HG03378 (cell line): ENCODE results near the gene CSMD2.

Source experiments
- ATAC-seq: cut with Tn5 transposase; IDR thresholded peaks from one replicate; pipeline ENCODE4 v1.9.1; 2021; ENCODE audit warnings: mild to moderate bottlenecking, moderate library complexity; ENCODE audit not compliant: unreplicated experiment

Gene CSMD2

DNA sequence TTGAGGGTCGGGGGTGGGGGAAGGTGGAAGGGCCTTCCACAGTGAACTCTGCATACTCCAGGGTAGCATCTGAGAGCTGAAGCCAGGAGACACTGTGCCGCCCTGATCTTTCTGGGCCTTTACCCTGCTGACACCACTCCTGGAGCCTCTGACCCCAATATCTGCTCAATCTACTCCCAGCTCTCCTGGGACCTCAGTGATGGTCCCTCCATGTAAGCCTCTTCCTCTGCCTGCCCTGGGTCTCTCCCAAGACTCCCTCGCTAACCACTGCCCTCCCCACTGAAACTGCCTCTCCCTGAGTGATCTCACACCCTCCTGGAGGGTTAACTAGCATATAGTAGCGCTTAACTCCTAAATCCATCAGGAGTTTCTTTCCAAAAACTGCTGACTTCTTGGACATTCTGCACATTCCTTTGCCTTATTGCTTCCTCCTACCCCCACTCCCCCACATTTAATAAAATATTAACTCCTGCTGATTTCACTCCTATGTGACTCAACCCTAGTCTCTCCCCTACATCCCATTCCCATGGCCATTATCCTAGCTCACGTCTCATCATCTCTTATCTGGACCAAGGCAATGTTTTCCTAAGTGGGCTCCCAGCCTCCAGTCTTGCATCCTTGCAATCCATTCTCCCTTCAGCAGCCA, 155.6 kb downstream of the CSMD2 start:
- no peak for ATAC-seq

DNA sequence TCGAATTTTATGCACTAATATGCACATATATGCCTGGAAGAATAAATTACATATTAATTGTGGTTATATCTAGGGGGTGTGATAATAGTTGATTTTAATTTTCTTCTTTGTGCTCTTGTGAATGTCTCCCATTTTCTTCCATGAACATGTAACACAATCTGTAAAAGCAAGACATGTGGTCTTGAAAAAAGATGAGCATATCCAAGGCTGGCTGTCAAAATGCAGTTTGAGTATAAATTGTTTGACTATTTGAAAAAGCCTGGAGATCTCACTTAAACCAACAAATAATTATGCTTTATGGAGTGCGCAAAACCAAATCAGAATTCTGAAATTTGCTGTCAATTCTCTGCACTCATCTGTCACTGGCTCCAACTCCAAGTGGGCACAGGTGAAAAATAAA, 157.3 kb downstream of the CSMD2 start:
- ATAC-seq: no peak

DNA sequence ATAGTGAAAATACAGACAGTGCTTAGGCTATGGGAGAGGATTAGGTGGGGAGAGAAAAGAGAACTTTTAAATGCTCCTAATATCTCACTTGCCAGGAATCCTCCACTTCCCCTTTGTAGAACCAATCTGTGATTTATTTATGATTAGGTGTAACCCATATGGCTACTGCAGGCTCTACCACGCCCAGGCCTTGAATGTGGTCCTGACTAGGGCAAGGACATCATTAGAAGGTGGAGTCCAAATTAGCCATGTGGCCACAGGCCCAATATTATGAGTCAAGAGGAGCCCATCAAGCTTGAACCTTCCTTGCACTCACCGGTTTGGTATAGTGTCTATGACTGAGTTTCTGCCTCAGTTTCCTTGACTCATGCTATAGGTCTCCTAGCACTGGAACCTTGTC, 159.7 kb downstream of the CSMD2 start:
- no peak for ATAC-seq

DNA sequence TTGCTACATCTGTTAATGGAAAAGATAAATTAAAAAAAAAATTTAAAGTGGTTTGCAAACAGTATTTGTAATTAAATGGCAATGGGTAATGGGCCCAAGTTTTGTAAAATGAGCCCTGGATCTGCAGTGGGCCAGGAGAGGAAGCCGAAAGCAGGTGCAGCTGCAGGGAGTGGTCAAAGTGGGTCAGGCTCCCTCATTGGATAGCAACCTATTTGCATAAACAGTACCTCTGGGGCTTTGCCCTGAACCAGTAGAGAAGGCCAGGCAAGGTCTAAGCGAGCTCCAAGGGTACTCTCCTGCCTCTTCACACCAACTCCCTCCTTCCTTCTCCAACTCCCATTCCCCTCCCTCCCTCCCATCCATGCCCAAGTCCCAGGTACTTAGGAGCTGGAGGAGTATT, 162.2 kb downstream of the CSMD2 start:
- ATAC-seq: no peak

DNA sequence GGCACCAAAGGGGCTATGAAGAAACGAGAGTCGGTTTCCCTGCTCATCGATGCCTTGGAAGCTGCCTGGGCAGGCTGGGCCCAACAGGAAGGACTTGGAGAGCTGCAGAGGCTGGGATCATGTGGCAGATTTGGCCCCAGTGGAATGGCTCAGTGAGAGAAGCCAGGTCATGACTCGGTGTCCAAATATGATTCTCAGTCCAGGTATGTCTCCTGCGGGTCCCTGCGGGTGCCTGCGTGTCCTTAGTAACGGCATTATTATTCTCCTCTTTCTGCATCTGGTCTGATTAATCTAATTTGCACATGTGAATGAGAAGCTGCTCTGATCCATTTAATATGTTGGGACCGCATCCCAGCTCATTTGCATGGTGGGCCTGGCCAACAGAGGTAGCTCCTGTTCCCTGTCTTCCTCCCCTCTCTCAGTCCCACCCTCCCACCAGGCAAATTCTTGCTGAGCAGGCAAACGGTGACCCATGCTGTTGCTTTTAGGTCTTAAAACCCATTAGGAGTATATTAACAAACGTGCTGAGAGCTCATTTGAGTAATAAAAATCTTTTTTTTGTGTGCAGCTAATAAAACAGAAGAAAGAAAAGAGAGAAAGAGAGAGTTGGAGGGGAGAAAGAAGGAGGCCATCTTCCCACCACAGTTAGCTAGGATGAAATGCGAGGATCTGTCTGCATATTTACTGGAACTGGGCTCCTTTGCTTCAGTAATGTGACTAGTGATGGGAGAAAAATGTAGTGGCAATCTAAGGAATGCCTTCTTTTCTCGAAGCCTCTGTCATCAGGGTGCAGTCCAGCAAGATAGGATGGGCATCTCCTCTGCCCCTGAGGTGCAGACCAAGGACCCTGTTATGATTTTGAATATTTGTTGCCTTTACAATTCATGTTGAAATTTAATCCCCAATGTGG, 167.6 kb downstream of the CSMD2 start:
- ATAC-seq: no peak

DNA sequence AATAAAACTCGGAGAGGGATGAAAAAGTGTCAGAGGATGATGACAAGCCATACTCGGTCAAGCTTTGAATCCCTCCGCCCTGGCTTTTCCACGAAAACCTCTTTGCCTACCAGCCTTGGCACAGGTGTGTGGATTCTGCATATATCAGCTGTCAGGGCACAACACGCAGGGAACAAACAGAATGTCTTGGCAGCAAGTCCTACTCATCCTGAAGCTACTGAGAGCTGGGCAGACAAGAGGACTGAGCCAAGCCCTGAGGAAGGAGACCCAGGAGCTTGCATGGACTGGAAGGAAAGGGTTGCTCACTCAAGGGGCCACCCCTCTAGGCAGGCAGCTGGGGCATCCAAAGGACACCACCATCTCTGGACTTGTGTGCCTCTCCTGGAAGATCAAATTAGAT, 168.7 kb downstream of the CSMD2 start:
- ATAC-seq: no peak

DNA sequence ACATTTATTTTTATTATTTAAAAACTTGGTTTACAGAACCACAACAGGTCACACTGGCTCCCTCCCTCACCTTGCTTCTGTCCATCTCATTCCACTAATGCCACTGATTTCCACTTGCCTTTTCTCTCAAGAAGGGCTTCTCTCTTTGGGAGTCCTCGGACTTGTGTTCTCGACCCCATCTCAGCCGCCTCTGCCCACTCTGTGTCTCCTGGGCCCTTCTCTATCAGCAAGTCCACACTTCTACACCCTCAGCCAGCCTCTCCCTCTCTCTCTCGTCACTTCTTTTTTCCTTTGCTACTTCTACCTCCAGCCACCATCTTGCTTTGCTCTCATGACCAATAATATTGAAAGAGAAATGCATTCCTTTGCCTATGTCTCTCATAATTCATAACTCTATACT, 171.7 kb downstream of the CSMD2 start:
- ATAC-seq: no peak

DNA sequence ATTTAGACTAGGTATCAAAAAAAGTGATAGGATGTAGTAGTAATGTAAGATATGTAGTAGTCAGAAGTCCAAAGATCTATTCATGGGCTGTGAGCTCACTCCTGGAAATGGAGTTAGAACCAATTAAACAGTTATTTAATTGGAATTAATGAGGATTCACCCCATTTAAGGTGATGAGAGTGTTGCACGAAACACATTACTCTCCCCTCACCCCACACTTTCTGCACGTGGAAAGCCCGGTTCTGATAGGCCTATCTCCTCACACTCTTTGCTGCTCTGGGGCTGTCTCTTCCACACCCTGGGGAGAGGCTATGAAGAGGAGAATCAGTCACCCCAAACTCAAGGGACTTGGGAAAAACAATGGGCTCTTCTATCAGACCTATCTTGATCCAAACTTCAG, 174.7 kb downstream of the CSMD2 start:
- no peak for ATAC-seq

DNA sequence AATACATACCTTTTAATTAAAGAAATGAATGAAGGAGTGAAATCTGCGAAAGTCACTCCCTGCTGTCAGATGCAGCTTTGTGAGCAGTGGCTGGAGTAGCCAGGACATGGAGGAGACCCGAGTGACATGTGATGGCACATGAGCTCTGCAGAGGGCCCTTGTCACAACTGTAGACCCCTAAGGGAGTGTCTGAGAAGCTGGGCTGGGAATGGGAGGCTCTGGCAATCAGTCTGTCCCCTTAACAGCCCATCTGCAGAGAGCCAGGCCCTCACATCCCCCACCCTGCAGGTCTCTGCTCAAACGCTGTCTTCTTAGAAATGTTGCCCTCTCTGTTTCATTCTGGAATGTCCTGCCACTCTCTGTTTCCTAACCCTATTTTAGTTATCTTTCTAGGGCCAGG, 176.9 kb downstream of the CSMD2 start:
- ATAC-seq: no peak

DNA sequence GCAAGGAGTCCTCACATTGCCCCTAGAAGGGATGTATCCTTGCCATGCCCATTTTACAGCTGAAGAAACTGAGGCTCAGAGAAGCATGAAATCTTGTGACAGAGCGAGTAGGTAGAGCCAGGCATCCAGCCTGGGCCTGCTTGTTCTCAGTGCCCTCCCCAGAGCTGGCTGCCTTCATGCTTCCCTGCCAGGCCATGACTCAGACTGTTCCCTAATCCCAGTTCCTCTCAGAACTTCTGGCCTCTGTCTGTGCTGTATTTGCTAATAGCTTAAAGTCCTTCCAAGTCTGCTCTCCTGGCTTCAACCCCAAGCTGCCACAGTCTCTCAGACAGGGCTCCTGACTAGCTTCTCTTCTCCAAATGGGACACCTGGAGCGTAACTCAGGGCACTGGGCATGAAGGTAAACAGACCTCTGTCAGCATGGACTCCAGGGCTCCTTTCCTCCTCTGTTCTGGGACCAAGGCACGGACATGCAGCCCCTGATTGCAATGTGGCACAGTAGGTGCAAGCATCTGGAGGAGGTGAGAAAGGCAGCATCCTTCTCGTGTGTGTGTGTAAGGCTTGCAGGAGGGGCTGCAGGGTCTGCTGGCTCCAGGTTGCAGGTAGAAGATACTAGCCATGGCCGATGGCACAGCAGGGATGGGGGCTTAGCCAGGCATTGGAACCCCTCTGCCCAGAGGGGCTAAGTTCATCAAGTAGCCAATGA, 178.5 kb downstream of the CSMD2 start:
- ATAC-seq: no peak

DNA sequence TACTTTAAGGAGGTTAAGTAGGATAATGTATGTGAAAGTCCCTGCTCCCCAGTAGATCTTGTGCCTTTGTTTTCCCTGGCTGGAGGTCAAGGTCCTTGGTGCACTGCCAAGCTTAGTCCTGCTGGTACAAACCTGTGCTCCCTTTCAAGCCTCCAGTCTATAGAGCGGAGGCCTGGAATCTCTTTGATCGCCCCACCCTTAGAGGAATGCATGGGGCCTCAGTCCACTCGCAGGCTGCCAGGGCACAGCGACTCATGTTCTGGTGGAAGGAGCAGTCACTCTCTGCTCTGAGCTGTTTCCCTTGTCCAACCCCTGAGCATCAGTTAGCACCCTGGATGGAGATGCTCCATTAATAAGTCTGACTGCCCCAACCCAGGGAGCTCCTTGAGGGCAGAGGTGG, 179.4 kb downstream of the CSMD2 start:
- no peak for ATAC-seq

DNA sequence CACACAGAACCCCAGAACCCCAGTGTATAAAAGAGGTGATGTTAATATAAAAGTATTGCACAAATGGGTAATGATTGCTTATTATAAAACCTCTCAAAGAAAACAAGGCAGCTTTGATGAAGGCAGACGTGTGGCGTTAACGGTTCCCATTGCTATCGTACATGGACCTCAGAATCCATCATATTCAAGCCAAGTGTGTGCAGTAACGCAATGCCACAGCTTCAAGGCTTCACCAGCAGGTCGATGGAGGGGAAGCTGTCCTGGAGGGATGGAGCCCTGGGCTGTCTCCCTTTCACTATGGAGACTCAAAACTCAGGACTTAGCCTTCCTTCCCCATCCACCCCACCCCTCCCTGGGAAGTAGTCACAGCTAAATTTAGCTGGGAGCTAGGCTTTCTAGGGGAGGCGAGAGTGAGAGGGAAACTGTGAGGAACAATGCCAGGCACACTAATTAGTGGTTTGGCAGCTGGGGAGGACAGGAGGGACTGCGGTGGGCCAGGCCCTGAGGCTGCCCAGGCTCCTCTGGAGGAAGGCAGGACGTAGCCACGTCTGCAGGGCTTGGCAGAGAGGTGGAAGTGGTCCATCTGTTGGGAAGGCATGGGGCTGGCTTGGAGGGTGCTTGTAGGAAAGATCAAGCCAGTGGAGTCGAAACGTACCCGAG, 180.0 kb downstream of the CSMD2 start:
- no peak for ATAC-seq

DNA sequence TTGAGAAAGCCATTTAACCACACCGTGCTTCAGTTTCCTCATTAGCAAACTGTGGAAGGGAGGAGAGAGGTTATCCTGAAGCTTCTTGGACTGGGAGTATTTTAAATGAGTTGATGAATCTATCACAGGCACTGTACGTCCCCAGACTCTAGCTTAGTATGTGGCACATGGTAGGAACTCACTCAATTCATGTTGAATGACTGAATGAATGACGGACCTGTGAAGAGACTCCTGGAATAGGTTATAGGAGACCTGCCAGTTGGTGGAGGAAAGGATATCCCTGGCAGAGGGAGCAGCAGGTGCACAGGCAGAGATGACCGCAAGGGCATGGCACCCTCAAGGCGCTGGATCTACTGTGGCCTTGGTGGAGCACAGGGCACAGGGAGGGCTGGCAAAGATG, 182.6 kb downstream of the CSMD2 start:
- no peak for ATAC-seq

DNA sequence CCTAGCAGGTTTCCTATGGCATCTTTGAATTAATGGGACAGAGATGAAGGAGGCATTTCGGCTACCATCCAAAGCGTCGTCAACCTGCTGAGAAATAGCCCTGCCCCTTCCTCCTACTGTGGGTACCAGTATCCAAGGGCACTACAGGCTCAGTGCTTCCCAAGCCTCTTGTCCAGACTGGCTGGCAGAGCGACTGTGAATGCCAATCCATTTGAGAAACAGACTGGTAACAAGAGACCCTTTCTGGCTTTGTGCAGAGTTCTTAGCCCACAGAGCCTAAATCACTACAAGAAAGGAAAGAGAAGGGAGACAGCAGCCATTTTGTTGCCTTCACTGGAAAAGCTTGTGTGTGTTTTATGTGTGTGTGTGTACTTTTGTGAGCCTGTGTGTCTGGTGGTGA, 185.7 kb downstream of the CSMD2 start:
- no peak for ATAC-seq

DNA sequence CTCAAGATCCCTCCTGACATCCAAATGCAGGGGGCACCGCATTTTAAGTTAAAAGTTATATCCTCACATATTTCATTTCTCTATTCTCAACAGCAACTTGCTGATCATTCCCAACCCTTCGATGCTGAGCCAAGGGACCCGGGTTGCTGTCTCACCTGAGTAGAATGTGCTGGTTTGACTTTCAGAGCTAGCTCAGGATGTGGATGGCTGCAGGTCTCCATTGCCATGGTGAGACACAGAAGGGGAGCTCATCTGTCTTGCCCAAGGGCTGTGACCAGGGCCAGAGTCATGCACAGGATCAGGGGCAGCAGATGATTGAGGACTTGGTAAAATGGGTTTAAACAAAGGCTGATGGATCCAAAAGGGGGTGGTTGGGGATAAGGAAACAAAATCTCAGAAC, 189.1 kb downstream of the CSMD2 start:
- no peak for ATAC-seq

DNA sequence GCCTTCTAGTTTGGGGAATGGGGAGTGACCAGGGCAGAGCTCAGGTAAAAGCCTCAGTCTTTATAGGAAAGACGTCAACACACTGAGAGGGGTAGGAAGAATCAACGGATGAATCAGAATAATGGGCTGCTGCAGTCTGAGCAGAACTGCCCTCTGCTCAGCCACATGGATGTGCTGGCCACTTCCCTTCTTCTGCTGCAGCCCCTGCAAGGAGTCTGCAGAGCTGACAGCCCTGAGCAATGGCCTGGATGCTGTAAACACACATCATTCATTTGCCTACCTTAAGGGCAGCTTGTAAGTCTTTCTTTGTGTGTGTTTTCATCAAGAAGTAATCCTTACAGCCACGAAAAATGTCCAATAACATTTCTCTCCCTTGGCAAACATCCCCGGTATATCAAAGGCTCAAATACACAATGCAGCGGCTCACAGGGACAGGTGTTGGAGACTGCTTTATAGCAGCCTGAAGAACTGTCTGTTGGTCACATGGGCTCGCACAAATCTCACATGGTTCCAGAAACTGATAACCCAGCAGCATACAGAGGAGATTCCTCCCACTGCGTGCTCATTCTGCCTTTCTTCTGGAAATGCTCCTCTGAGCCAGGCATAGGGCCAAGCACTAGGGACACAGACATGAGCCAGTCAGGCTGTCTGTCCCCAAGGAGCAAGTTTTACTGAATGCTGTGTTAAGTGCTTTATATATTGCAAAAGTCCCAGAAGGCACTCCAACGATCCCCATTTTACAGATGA, 191.1 kb downstream of the CSMD2 start:
- ATAC-seq: no peak

DNA sequence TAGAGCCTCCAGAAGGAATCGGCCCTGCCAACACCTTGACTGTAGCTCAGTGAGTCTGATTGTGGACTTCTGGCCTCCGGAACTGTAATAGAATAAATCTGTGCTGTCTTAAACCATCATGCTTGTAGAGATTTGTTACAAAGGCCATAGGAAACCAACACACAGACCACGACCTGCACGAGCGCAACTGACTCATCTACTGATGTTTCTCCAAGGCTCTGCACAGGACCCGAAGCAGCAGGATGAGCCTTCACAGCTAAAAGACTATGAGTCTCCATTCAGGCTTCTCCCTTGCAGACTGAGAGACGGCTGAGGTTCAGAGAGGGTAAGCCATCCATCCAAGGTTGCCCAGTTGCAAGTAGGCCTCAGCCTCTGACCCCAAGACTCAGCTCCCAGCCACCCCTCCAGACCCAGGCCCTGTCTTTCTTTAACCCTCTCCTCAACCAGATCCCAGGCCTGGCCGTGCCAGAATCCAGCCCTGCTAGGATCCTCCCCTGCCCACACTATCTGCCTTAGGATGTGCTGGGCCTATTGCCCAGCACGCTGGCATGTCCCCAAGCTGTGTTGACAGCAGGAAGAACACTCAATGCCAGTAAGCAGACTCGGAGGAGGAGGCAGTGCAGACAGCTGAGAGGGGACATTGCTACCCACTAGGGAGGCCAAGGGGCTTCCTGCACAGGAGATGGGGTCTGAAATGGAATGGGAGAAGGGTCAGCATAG, 192.2 kb downstream of the CSMD2 start:
- ATAC-seq: no peak

DNA sequence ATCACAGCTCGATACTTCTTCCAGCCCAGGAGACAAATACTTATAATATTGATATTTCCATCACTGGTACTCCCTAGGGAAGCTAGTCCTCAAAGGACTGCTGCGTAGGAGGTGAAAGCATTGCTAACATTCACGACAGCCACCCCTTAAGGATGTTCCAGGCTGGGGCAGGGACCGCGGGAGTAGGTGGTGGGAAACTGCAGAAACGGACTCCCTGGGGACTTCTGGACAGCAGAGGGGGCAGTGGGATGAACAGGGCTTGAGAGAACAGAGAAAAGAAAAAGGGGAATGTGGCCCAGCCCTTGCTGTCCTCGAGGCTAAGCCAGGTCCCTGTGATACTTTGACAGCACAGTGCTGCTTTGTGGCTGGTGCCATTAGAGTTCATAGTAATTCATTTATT, 193.1 kb downstream of the CSMD2 start:
- no peak for ATAC-seq

DNA sequence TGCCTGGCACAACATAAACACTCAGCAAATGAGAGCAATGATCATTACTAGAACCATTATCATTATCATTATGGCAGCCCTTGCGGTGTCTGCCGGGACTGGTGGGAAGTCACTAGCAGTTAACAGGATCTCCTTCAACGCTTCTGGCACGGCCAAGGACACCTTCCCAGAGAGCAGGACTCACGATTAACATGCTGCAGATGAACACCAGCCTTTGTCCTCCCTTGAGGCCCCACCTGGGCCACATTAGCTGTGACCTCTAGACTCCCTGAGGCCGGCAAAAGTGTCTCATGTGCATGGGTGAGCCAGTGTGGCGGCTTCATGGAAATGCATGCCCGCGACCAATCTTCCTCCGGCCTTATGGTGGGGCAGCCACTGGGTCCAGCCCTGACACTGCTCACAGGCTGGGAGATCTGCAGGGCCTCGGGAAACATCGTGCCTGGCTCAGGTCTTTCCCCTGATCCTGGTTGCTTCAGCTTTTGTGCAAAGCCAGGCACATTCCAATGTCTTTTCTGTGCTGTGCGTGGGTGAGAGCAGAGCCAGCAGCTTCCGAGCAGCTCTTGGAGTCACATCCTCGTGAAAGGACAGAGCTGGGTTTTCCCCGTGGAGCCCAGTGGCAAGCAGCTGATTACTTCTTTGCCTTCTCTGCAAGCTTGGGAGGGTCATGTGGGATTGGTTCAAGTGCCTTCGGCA, 193.9 kb downstream of the CSMD2 start:
- no peak for ATAC-seq
